IMR-90 (cell line): ENCODE data around the gene TCF25. TPM values are rescaled to one million over a fixed set of nuclear protein-coding genes. Genes with fewer than 3 reads are reported as not detected.

ENCODE experiments used
- ATAC-seq: fragments of 200-7000 bp; cut with Tn5 transposase; 2 replicates; pipeline ENCODE4 v1.9.1; 2020; ENCODE audit warnings: low read depth, mild to moderate bottlenecking, moderate library complexity
- BruUV-seq: library from RNA; stranded (reverse); fragments of 400-500 nt; replicated peaks from 2 replicates; lab custom pipeline; 2021; lab: Mats Ljungman, UMichigan
- CTCF ChIA-PET: fragments of 300-600 bp; formaldehyde crosslinking; extraction: SDS; loops from one replicate; lab custom pipeline; 2021; ENCODE audit warnings: antibody characterized with exemption; lab: Yijun Ruan, JAX
- POLR2A ChIA-PET: fragments of 300-600 bp; sonication (Branson Sonifier 250); formaldehyde crosslinking; loops from one replicate; lab custom pipeline; 2022; ENCODE audit warnings: antibody characterized with exemption; ENCODE audit not compliant: unreplicated experiment; lab: Charles Lee
- DNase-seq: peaks from one replicate; pipeline ENCODE4 v3.0.0; 2013
- H2AFZ ChIP-seq: replicated peaks from 2 replicates; pipeline ENCODE3; 2013; ENCODE audit warnings: low read length, mild to moderate bottlenecking; ENCODE audit not compliant: poor library complexity
- H2AK5ac ChIP-seq: 2 replicates; pipeline ENCODE4 v1.6.1; 2013; ENCODE audit warnings: low read depth, low read length, inconsistent platforms
- H2AK9ac ChIP-seq: replicated peaks from 2 replicates; pipeline ENCODE3; 2013; ENCODE audit warnings: mild to moderate bottlenecking, low read depth, low read length, moderate library complexity; ENCODE audit not compliant: poor library complexity
- H2BK120ac ChIP-seq: 2 replicates; pipeline ENCODE4 v1.6.1; 2013; ENCODE audit warnings: low read depth, low read length, inconsistent platforms
- H2BK15ac ChIP-seq: 3 replicates; pipeline ENCODE4 v1.6.1; 2013; ENCODE audit warnings: low read depth, low read length, inconsistent platforms
- H2BK20ac ChIP-seq: 2 replicates; pipeline ENCODE4 v1.6.1; 2013; ENCODE audit warnings: low read depth, mild to moderate bottlenecking, inconsistent platforms, low read length, moderate library complexity
- H2BK5ac ChIP-seq: 2 replicates; pipeline ENCODE4 v1.6.1; 2013; ENCODE audit warnings: mild to moderate bottlenecking, low read depth, low read length, inconsistent platforms; ENCODE audit not compliant: poor library complexity, severe bottlenecking
- H3K14ac ChIP-seq: replicated peaks from 2 replicates; pipeline ENCODE4 v1.6.1; 2013; ENCODE audit warnings: low read depth, low read length, inconsistent platforms
- H3K18ac ChIP-seq: 2 replicates; pipeline ENCODE4 v1.6.1; 2013; ENCODE audit warnings: low read depth, low read length, control low read depth
- H3K23ac ChIP-seq: 2 replicates; pipeline ENCODE4 v1.6.1; 2013; ENCODE audit warnings: low read depth, low read length, inconsistent platforms
- H3K27ac ChIP-seq: 2 replicates; pipeline ENCODE4 v1.5.1; 2013; ENCODE audit warnings: mild to moderate bottlenecking, control low read depth, low read length; ENCODE audit not compliant: insufficient read depth
- H3K27me3 ChIP-seq: 2 replicates; pipeline ENCODE4 v1.6.1; 2013; ENCODE audit warnings: low read length; ENCODE audit not compliant: control insufficient read depth, insufficient read depth
- H3K36me3 ChIP-seq: 2 replicates; pipeline ENCODE4 v1.6.1; 2013; ENCODE audit warnings: low read length, mixed read lengths; ENCODE audit not compliant: control insufficient read depth, insufficient read depth
- H3K4ac ChIP-seq: 2 replicates; pipeline ENCODE4 v1.6.1; 2013; ENCODE audit warnings: low read depth, low read length, inconsistent platforms
- H3K4me1 ChIP-seq: 2 replicates; pipeline ENCODE4 v1.6.1; 2013; ENCODE audit warnings: low read length, mixed read lengths; ENCODE audit not compliant: control insufficient read depth, insufficient read depth
- H3K4me2 ChIP-seq: 2 replicates; pipeline ENCODE4 v1.6.1; 2013; ENCODE audit warnings: low read depth, mild to moderate bottlenecking, control low read depth, low read length, moderate library complexity
- H3K4me3 ChIP-seq: 2 replicates; pipeline ENCODE4 v1.5.1; 2013; ENCODE audit warnings: low read depth, mild to moderate bottlenecking, control low read depth, low read length, moderate library complexity; ENCODE audit not compliant: insufficient read depth
- H3K56ac ChIP-seq: 2 replicates; pipeline ENCODE4 v1.6.1; 2013; ENCODE audit warnings: low read length, inconsistent platforms; ENCODE audit not compliant: insufficient read depth; ENCODE audit errors: extremely low read depth
- H3K79me1 ChIP-seq, 2 experiments: 2 replicates each; pipeline ENCODE4 v1.6.1; 2013; ENCODE audit warnings: low read length in 2 of 2, inconsistent platforms in 1 of 2, low read depth in 1 of 2
- H3K9ac ChIP-seq: 2 replicates; pipeline ENCODE4 v1.6.1; 2013; ENCODE audit warnings: low read depth, low read length, control low read depth
- H3K9me1 ChIP-seq: 2 replicates; pipeline ENCODE4 v1.6.1; 2013; ENCODE audit warnings: low read length, inconsistent platforms; ENCODE audit not compliant: insufficient read depth
- H3K9me3 ChIP-seq: 2 replicates; pipeline ENCODE4 v1.6.1; 2013; ENCODE audit warnings: low read length; ENCODE audit not compliant: control insufficient read depth, insufficient read depth
- H4K20me1 ChIP-seq: 2 replicates; pipeline ENCODE4 v1.6.1; 2013; ENCODE audit warnings: low read length, inconsistent platforms; ENCODE audit not compliant: insufficient read depth
- H4K5ac ChIP-seq: 2 replicates; pipeline ENCODE4 v1.6.1; 2013; ENCODE audit warnings: mild to moderate bottlenecking, low read depth, low read length, control low read depth
- H4K8ac ChIP-seq, 2 experiments: 2 replicates each; pipeline ENCODE4 v1.6.1; 2013; ENCODE audit warnings: low read depth in 2 of 2, low read length in 2 of 2, control low read depth in 1 of 2, inconsistent platforms in 1 of 2
- H4K91ac ChIP-seq: 2 replicates; pipeline ENCODE4 v1.6.1; 2013; ENCODE audit warnings: low read depth, low read length, inconsistent platforms; ENCODE audit not compliant: insufficient read depth
- CEBPB ChIP-seq: IDR thresholded peaks from 2 replicates; pipeline ENCODE4 v1.6.1; 2012; ENCODE audit warnings: low read depth, low read length, improper control_type of control experiment
- CTCF ChIP-seq: conservative IDR thresholded peaks from 2 replicates; pipeline ENCODE4 v1.5.1; 2012; ENCODE audit warnings: mild to moderate bottlenecking, low read depth, low read length, improper control_type of control experiment
- MXI1 ChIP-seq: IDR thresholded peaks from 2 replicates; pipeline ENCODE4 v1.6.1; 2012; ENCODE audit warnings: low read depth, mild to moderate bottlenecking, low read length, moderate library complexity, borderline replicate concordance
- SMC3 ChIP-seq: fragments of 150-350 bp; IDR thresholded peaks from 2 replicates; pipeline ENCODE4 v1.6.1; 2016; ENCODE audit warnings: low read depth, mild to moderate bottlenecking, antibody characterized with exemption, low read length, moderate library complexity
- WGBS, 2 experiments: methylation state at CpG; one replicate each; pipeline versions ENCODE4 v1.1.5 to v1.1.7; 2013; ENCODE audit warnings: missing lambda C conversion rate in 2 of 2; ENCODE audit not compliant: insufficient read length in 1 of 2; ENCODE audit errors: extremely low coverage in 2 of 2; 5-methylcytosine and 5-hydroxymethylcytosine counted together
- dilution Hi-C: fragments of 300-500 bp; cut with HindIII; formaldehyde crosslinking; loops from one replicate; pipeline ENCODE4 v1.14.3; 2018; ENCODE audit warnings: low sequenced_read_pairs; ENCODE audit not compliant: unreplicated experiment
- in situ Hi-C: fragments of 300-500 bp; cut with MboI; formaldehyde crosslinking; loops from 3 replicates; pipeline ENCODE4 v1.14.3; 2019; ENCODE audit warnings: low sequenced_read_pairs, inconsistent platforms, mixed read lengths
- intact Hi-C: fragments of 100-400 bp; cut with micrococcal nuclease; formaldehyde crosslinking; loops from 2 replicates; pipeline ENCODE4 v1.10.0; 2022
- polyA plus RNA-seq, 3 experiments: library from polyadenylated mRNA; depleted of rRNA; stranded (reverse); fragments of >200 nt; gene quantifications; 2 replicates each; pipeline ENCODE4 v1.2.3, GENCODE V29; 2012; ENCODE audit warnings: low replicate concordance in 1 of 3
- total RNA-seq: library from RNA; depleted of rRNA; stranded (reverse); fragments of >200 nt; gene quantifications from 2 replicates; pipeline ENCODE4 v1.2.3, GENCODE V29; 2012

The TCF25 gene
- total and polyA plus RNA-seq, 2 of the 4 experiments (the other 2 are of a cell fraction) = 127 to 184 TPM

DNA sequence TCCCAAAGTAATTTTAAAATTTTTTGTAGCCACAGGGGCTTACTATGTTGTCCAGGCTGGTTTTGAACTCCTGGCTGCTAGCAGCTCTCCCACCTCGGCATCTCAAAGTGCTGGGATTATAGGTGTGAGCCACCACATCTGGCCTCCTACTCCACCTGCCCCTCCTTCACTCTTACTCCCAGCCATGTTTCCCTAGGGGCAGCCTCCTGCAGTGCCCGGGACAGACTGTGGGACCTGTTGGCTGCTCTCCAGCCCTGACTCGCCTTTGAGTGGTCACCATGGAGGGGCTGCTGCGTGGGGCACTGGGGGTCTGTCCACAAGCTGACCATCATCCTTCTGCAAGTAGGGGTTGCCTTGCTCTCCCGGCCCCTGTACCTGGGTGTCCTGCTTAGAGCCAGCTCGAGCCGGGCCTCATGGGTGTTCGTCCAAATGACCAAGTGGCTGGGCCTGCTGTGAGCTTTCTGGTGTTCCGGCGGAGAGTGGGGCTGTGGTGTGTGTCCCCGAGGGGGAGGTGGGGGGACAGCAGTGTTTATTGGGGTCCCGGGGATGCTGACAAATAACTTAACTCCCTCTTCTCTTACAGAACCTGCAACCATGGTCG, 28.6 kb upstream of the TCF25 start:
- Histone ChIP-seq H2AK5ac (no peak overlapping the region), H3K4me1 (peaks cover 6% of the 10 kb centered on the region; the same call in 1 of the 2 replicates), H3K56ac (no peak overlapping the region), H3K4ac (no peak overlapping the region), H3K9ac (no peak overlapping the region), H4K20me1 (no peaks in the 10 kb centered on the region), H3K23ac (no peak overlapping the region), H3K79me1 (0 out of 4 replicates have a peak, but pooled peaks cover 0 to 3% of the 10 kb centered on the region in 2 experiments), H3K9me3 (no peaks in the 10 kb centered on the region), H3K4me3 (no peak overlapping the region), H3K27me3 (no peaks in the 10 kb centered on the region), H2BK120ac (no peak overlapping the region), H4K91ac (no peak overlapping the region), H2BK15ac (no peak overlapping the region), H3K27ac (no peak overlapping the region), H3K14ac (no peak overlapping the region), H3K4me2 (no peak overlapping the region), H3K36me3 (no peaks in the 10 kb centered on the region), H2BK20ac (no peak overlapping the region), H2AK9ac (no peak overlapping the region), H2BK5ac (no peak overlapping the region), H3K18ac (no peak overlapping the region), H4K5ac (no peak overlapping the region), H3K9me1 (peaks cover 6% of the 10 kb centered on the region; the same call in 1 of the 2 replicates), H2AFZ (no peak overlapping the region), H4K8ac (no peak overlapping the region)
- intact Hi-C loops (no loop called here), in situ Hi-C loops (no loop called here), dilution Hi-C loops (no loop called here)
- BruUV-seq = no TSS peak
- CTCF ChIA-PET = no interaction called here
- no peak for TF ChIP-seq CEBPB
- no peak for TF ChIP-seq CTCF
- TF ChIP-seq SMC3 = no peak
- TF ChIP-seq MXI1 = no peak
- DNase-seq (no peak), ATAC-seq (no peak)
- POLR2A ChIA-PET = no interaction called here
- 72% methylated on average over 3 of the region's 13 CpGs; no CpG with 5 or more reads in 1 of the 2 experiments for WGBS, 2 experiments
